GM21717 (cell line): ENCODE data around the gene MX2.
"Not testable (repeated sequence)": the region's sequence is repeated elsewhere in the genome, so short reads cannot be mapped to it uniquely, and the experiment has no call there.

Source experiments
- ATAC-seq: cut with Tn5 transposase; IDR thresholded peaks from one replicate; pipeline ENCODE4 v1.9.1; 2021; ENCODE audit warnings: mild to moderate bottlenecking, moderate library complexity; ENCODE audit not compliant: unreplicated experiment

Gene MX2

GRCh38 chr21:41410767-41411448, 49.1 kb downstream of the MX2 start:
- no peak for ATAC-seq

- no peak for ATAC-seq
Measured at GRCh38 chr21:41411449-41412089, 49.7 kb downstream of the MX2 start.

GRCh38 chr21:41417505-41417904, 55.7 kb downstream of the MX2 start:
- ATAC-seq = not testable (repeated sequence)

- no peak for ATAC-seq
Measured at GRCh38 chr21:41418393-41418792, 56.6 kb downstream of the MX2 start.

GRCh38 chr21:41418956-41419680, 57.3 kb downstream of the MX2 start:
- no peak for ATAC-seq

- peak; percentile 80 for ATAC-seq
Measured at GRCh38 chr21:41419921-41420862, 58.4 kb downstream of the MX2 start.

GRCh38 chr21:41420998-41421397, 59.2 kb downstream of the MX2 start:
- ATAC-seq = not testable (repeated sequence)

GRCh38 chr21:41422546-41423304, 60.9 kb downstream of the MX2 start:
- ATAC-seq = no peak

GRCh38 chr21:41423305-41423636, 61.4 kb downstream of the MX2 start:
- ATAC-seq = not testable (repeated sequence)

GRCh38 chr21:41425588-41425953, 63.7 kb downstream of the MX2 start:
- ATAC-seq = no peak

GRCh38 chr21:41425954-41426675, 64.3 kb downstream of the MX2 start, which contains the start of gene MX1:
MX1 (plus strand) TSS chr21:41426239; CDS start chr21:41432071, 5,832 bp downstream.
- ATAC-seq = peak; percentile 77

- ATAC-seq = no peak
Measured at GRCh38 chr21:41426676-41427404, 65.0 kb downstream of the MX2 start.

- ATAC-seq = no peak
Measured at GRCh38 chr21:41427556-41427955, 65.7 kb downstream of the MX2 start.

- ATAC-seq = no peak
Measured at GRCh38 chr21:41428311-41428710, 66.5 kb downstream of the MX2 start.

GRCh38 chr21:41428847-41429246, 67.0 kb downstream of the MX2 start:
- no peak for ATAC-seq

GRCh38 chr21:41429305-41429704, 67.5 kb downstream of the MX2 start:
- ATAC-seq = no peak

GRCh38 chr21:41429925-41430491, 68.2 kb downstream of the MX2 start:
- ATAC-seq = no peak

- peak; percentile 56 for ATAC-seq
Measured at GRCh38 chr21:41431788-41432548, 70.1 kb downstream of the MX2 start.
